Naive B cell (primary cell): ENCODE data around the gene CXADR. TPM values are rescaled to one million over a fixed set of nuclear protein-coding genes. Genes with fewer than 3 reads are reported as not detected.

ENCODE experiments used
- polyA plus RNA-seq, 6 donors: library from polyadenylated mRNA; unstranded; fragments of 300-500 nt; fragmentation: Illumina TruSeq; gene quantifications; one replicate each; pipeline ENCODE4 v1.2.3, GENCODE V29; 2021; ENCODE audit warnings: low read depth in 6 of 6

Gene CXADR
- polyA plus RNA-seq, 6 donors from 2014 or later, result not detected

Other genes starting within 250 kb of the CXADR start
- gene BTG3, start 99.9 kb downstream of the CXADR start, polyA plus RNA-seq, result 1 to 10 TPM; 5.5 to 9.7 (median 7.9) TPM